ENCODE data around the gene SP4.

GRCh38 chr7:21486511-21486910 is 58.6 kb downstream of the SP4 start:
- no peak for TF ChIP-seq CTCF (IDR thresholded peaks at IDR 0.05)
- no peak for TF ChIP-seq POLR2AphosphoS5 (IDR thresholded peaks at IDR 0.05)
- no peak for TF ChIP-seq EP300 (IDR thresholded peaks at IDR 0.05)

All from esophagus muscularis mucosa (tissue), 4 donors.